Stomach (tissue), 4 donors: ENCODE measurements around the gene CCN6.

Experiments used
- CTCF ChIP-seq, 7 experiments: fragments of 450-650 bp in 4 of 7; fragments of 200-600 bp in 3 of 7; sonication (generic) in 3 of 7; IDR thresholded peaks; one replicate each; pipeline ENCODE4 v1.5.1; 2016 to 2019; ENCODE audit warnings: antibody characterized with exemption in 7 of 7, control low read depth in 2 of 7, mild to moderate bottlenecking in 1 of 7
- EP300 ChIP-seq: sonication (generic); formaldehyde crosslinking; IDR thresholded peaks from one replicate; pipeline ENCODE4 v1.6.1; 2017; ENCODE audit warnings: antibody characterized with exemption
- POLR2A ChIP-seq, 4 donors: fragments of 450-650 bp; IDR thresholded peaks; one replicate each; pipeline ENCODE4 v1.6.1; 2016; ENCODE audit warnings: antibody characterized with exemption in 4 of 4, control low read depth in 2 of 4, mild to moderate bottlenecking in 1 of 4, moderate library complexity in 1 of 4
- POLR2AphosphoS5 ChIP-seq, 3 donors: sonication (generic); formaldehyde crosslinking; IDR thresholded peaks; one replicate each; pipeline ENCODE4 v1.6.1; 2016; ENCODE audit warnings: antibody characterized with exemption in 3 of 3

- TF ChIP-seq POLR2A (IDR thresholded peaks at IDR 0.05) (no peak), CTCF (IDR thresholded peaks at IDR 0.05) (no peak), EP300 (no peak), POLR2AphosphoS5 (IDR thresholded peaks at IDR 0.05) (no peak)
Observed at GRCh38 chr6:112007805-112008204, 46.1 kb upstream of the CCN6 start.
